Keratinocyte (primary cell): ENCODE measurements around the gene DNAH11.

Experiments used
- EZH2 ChIP-seq: IDR thresholded peaks from one replicate; pipeline ENCODE4 v1.6.1; 2012; ENCODE audit warnings: inconsistent platforms, mild to moderate bottlenecking, low read length, moderate library complexity
- TF ChIP-seq, protein P1 (sequence below), 3 experiments: IDR thresholded peaks in 1 of 3; conservative IDR thresholded peaks in 1 of 3; optimal IDR thresholded peaks in 1 of 3; 2 replicates in 2 of 3; 3 replicates in 1 of 3; pipeline versions ENCODE3 to v1.5.1; 2011; ENCODE audit warnings: low read length in 3 of 3, mild to moderate bottlenecking in 3 of 3, moderate library complexity in 2 of 3, control low read depth in 1 of 3, inconsistent platforms in 1 of 3; ENCODE audit not compliant: insufficient read depth in 2 of 3; ENCODE audit errors: extremely low read depth in 1 of 3

DNA sequence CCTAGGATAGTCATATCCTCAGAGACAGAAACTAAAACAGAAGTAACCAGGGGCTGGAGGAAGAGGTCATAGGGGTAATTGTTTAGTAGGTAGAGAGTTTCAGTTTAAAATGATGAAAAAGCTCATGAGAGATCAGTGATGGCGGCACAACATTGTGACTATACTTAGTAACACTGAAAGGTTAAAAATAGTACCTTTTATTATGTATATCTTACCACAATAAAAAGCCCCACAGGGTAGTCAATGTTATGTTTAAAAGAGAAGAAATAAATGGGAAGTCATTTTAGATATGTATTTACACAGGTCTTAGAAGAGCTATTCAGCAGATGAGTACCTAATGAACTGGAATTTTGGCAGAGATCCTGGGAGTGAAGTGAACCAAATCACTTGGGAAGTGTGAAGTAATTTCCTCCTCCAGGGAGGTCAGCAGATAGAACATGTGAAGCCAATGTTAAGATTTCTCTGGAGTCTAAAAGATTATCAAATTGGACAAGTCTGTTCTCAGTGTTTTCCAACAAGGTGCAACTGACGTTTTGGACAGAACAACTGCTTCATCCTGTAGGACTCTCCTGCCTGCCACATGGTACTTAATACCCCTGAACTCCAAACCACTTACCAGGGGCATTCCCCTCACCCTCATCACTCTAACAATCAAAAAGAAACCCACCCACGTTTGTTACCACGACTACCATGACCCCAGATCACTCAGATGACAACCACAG lies 396.5 kb downstream of the DNAH11 start:
- TF ChIP-seq, protein P1, sequence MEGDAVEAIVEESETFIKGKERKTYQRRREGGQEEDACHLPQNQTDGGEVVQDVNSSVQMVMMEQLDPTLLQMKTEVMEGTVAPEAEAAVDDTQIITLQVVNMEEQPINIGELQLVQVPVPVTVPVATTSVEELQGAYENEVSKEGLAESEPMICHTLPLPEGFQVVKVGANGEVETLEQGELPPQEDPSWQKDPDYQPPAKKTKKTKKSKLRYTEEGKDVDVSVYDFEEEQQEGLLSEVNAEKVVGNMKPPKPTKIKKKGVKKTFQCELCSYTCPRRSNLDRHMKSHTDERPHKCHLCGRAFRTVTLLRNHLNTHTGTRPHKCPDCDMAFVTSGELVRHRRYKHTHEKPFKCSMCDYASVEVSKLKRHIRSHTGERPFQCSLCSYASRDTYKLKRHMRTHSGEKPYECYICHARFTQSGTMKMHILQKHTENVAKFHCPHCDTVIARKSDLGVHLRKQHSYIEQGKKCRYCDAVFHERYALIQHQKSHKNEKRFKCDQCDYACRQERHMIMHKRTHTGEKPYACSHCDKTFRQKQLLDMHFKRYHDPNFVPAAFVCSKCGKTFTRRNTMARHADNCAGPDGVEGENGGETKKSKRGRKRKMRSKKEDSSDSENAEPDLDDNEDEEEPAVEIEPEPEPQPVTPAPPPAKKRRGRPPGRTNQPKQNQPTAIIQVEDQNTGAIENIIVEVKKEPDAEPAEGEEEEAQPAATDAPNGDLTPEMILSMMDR (optimal IDR thresholded peaks at IDR 0.05 in 1 of 3, IDR thresholded peaks at IDR 0.05 in 1 of 3, conservative IDR thresholded peaks at IDR 0.05 in 1 of 3; ENCODE audit: extremely low read depth in 1 of 3, insufficient read depth in 2 of 3, low read length in 3 of 3) = no peak
- no peak for TF ChIP-seq EZH2
